HG03460 (cell line): Measurements from ENCODE around the gene COL27A1.

ENCODE experiments used
- ATAC-seq: cut with Tn5 transposase; IDR thresholded peaks from one replicate; pipeline ENCODE4 v1.9.1; 2021; ENCODE audit not compliant: unreplicated experiment

The COL27A1 gene

GRCh38 chr9:114166103-114166470 is 10.8 kb downstream of the COL27A1 start:
- ATAC-seq: no peak

- ATAC-seq: no peak
Measured at GRCh38 chr9:114166614-114167572, 11.6 kb downstream of the COL27A1 start.

DNA sequence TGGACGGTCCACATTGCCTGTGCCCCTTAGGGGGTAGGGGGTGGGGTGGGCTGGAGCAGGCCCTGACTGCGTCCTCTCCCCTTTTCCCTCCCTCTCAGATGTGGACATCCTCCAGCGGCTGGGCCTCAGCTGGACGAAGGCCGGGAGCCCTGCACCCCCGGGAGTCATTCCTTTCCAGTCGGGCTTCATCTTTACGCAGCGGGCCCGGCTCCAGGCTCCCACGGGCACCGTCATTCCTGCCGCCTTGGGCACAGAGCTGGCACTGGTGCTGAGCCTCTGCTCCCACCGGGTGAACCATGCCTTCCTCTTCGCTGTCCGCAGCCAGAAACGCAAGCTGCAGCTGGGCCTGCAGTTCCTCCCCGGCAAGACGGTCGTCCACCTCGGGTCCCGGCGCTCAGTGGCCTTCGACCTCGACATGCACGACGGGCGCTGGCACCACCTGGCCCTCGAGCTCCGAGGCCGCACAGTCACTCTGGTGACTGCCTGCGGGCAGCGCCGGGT is 12.3 kb downstream of the COL27A1 start:
- ATAC-seq: no peak

DNA sequence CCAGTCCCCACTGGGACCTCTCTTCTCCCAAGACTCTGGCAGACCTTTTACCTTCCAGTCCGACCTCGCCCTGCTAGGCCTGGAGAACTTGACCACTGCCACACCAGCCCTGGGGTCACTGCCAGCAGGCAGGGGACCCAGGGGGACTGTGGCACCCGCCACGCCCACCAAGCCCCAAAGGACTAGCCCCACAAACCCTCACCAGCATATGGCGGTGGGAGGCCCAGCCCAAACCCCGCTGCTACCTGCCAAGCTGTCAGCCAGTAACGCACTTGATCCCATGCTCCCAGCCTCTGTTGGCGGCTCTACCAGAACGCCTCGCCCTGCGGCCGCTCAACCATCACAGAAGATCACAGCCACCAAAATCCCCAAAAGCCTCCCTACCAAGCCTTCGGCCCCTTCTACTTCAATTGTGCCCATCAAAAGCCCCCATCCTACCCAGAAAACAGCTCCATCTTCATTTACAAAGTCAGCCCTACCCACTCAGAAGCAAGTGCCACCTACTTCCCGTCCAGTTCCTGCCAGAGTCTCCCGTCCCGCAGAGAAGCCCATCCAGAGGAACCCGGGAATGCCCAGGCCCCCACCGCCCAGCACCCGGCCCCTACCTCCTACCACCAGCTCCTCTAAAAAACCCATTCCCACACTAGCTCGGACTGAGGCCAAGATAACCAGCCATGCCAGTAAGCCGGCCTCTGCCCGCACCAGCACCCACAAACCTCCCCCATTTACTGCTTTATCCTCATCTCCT is 13.1 kb downstream of the COL27A1 start:
- ATAC-seq: no peak

GRCh38 chr9:114169029-114169951 is 14.0 kb downstream of the COL27A1 start:
- no peak for ATAC-seq

GRCh38 chr9:114169952-114170770 is 14.8 kb downstream of the COL27A1 start:
- no peak for ATAC-seq

GRCh38 chr9:114170771-114171461 is 15.6 kb downstream of the COL27A1 start:
- ATAC-seq: no peak

GRCh38 chr9:114171500-114171899 is 16.2 kb downstream of the COL27A1 start:
- no peak for ATAC-seq

DNA sequence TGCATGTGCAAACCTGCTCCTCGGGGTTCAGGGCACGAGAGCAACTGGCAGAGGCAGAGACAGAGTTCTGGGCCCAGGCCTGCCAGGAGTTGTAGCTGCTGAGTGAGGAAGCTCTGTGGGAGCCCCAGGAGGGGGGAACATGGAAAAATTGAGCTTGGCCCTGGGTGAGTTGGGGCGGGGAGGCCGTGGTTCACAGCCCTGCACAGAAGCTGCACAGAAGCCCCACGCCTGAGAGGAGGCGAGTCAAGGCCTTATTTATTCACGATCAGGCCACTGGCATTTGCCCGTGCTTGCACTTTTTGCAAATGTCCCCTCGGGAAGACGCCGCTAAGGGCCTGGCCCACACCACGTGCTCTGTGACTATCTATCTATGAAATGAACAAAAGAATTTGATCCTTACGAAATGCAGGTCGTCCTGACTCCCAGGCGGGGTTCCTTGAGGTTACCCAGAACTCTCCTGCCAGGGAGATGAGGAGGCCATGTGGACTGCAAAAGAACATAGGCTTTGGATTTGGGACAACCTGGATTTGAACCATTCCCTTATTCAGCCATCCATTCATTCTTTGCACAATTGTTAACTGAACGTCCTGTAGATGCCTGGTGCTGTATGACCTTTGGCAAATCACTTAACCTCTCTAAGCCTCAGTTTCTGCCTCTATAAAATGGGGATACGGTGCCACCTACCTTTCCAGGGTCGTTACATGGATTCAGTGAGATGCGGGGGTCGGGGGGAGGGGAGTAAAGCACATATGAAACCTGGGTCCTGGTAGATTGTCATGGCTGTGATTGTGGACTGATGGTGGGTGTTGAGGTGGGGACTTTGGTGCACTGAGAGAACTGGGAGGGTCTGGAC is 17.9 kb downstream of the COL27A1 start:
- no peak for ATAC-seq

DNA sequence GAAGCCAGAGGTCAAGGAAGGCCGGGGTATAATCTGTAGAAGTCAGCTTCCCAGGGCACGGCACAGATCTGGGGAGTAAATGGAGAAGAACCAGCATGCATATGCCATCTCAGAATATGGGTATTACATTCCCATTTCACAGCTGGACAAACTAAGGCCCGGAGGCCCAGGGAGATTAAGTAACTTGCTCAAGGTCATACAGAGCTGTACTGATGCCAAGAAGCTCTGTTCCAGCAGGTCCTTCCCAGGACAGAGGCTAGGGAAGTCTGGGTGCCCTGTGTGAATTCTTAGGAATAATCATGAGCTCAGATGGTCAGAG is 19.2 kb downstream of the COL27A1 start:
- ATAC-seq: no peak

DNA sequence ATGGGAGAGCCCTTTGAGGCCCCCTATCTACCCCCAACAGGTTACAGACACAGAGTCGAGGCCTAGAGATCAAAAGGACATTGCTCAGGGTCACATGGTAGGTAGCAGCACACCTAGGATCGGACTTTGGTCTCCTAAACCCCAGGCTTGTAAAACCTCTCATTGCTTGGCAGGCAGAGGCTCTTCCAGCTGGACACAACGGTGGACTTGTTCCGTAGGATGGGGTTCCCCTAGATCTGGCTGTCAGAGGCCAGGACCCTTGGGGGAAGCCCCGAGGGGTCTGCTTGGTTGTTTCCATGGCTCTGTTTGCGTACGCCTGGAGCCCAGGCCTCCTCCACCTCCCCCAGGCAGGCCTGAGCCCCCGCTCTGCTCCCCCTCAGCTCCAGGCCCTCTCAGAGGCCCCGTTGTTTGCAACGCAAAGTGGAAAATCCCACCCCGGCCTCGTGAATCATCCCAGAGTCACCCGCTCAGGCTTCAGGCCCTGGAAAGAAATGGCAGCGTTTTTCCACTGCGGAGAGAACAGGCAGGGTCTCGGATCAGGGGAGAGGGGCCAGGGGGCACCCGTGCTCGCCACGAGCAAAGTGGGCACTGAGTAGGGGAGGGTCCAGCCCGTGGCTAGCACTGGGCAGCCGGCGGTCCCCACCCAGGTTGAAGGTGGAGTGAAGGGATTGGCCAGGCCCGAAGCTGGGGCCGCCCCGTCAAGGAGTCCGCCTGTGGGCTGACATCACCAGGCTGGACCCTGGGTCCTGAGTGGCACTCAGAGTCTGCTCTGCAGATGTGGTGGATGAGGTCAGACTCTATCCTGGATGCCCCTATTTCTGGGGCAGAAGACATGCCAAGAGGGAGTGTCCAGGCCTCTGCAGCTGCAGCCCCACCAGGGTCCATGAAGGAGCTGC is 19.8 kb downstream of the COL27A1 start:
- ATAC-seq: no peak

- ATAC-seq: no peak
Measured at GRCh38 chr9:114176624-114177291, 21.4 kb downstream of the COL27A1 start.

GRCh38 chr9:114177423-114178064 is 22.2 kb downstream of the COL27A1 start:
- no peak for ATAC-seq

- ATAC-seq: no peak
Measured at GRCh38 chr9:114178076-114178475, 22.7 kb downstream of the COL27A1 start.

- ATAC-seq: no peak
Measured at GRCh38 chr9:114178756-114179450, 23.6 kb downstream of the COL27A1 start.

- ATAC-seq: no peak
Measured at GRCh38 chr9:114179516-114179915, 24.2 kb downstream of the COL27A1 start.
